Endothelial cell (in vitro differentiated cells): ENCODE results near the gene PAFAH1B2. TPM values are rescaled to one million over a fixed set of nuclear protein-coding genes. Genes with fewer than 3 reads are reported as not detected.

Experiments
- DNase-seq: peaks from one replicate; pipeline ENCODE4 v3.0.0; 2021; ENCODE audit warnings: low spot score
- H3K27ac Mint-ChIP-seq: one replicate; pipeline ENCODE4 v1.8.0; 2021; ENCODE audit warnings: mixed read lengths, inconsistent platforms; ENCODE audit not compliant: unreplicated experiment
- H3K27me3 Mint-ChIP-seq: one replicate; pipeline ENCODE4 v1.8.0; 2021; ENCODE audit warnings: mild to moderate bottlenecking, moderate library complexity, mixed read lengths, inconsistent platforms; ENCODE audit not compliant: unreplicated experiment
- H3K36me3 Mint-ChIP-seq: one replicate; pipeline ENCODE4 v1.8.0; 2021; ENCODE audit warnings: mild to moderate bottlenecking, low read depth, mixed read lengths, inconsistent platforms; ENCODE audit not compliant: unreplicated experiment
- H3K4me1 Mint-ChIP-seq: one replicate; pipeline ENCODE4 v1.8.0; 2021; ENCODE audit warnings: mild to moderate bottlenecking, mixed read lengths, inconsistent platforms; ENCODE audit not compliant: unreplicated experiment
- H3K4me3 Mint-ChIP-seq: one replicate; pipeline ENCODE4 v1.8.0; 2021; ENCODE audit warnings: mild to moderate bottlenecking, mixed read lengths, inconsistent platforms; ENCODE audit not compliant: unreplicated experiment
- H3K9me3 Mint-ChIP-seq: one replicate; pipeline ENCODE4 v1.8.0; 2021; ENCODE audit warnings: mixed read lengths, inconsistent platforms; ENCODE audit not compliant: unreplicated experiment
- CTCF ChIP-seq: fragments of 200-600 bp; sonication (generic); IDR thresholded peaks from one replicate; pipeline ENCODE4 v1.5.0; 2021; ENCODE audit warnings: antibody characterized with exemption; ENCODE audit not compliant: unreplicated experiment
- total RNA-seq: library from RNA; stranded (reverse); fragmentation: NEBNext Ultra II Directional; extraction: Animal tissue kit (Norgen Biotek cat#: 25700); gene quantifications from one replicate; pipeline ENCODE4 v1.2.1, GENCODE V29; 2021; ENCODE audit not compliant: unreplicated experiment

The PAFAH1B2 gene
- total RNA-seq, 1 donor from 2014 or later, result 87.4 TPM

- H3K27me3 Mint-ChIP-seq, result peaks cover 13% of the 10 kb centered on the region
- H3K4me3 Mint-ChIP-seq, result peak overlapping the region; percentile 96
- H3K9me3 Mint-ChIP-seq, result no peaks in the 10 kb centered on the region
- peaks cover 24% of the 10 kb centered on the region for H3K4me1 Mint-ChIP-seq
- H3K27ac Mint-ChIP-seq, result peak overlapping the region; percentile 77
- no peak for TF ChIP-seq CTCF
- H3K36me3 Mint-ChIP-seq, result peaks cover 24% of the 10 kb centered on the region
- DNase-seq, result peak; percentile 50
Measured at GRCh38 chr11:117144477-117145392, 648 bp downstream of the PAFAH1B2 start.

GRCh38 chr11:117145393-117145761 lies 1.3 kb downstream of the PAFAH1B2 start:
- Mint-ChIP-seq H3K4me3 (peak overlapping the region; percentile 96), H3K27ac (peak overlapping the region; percentile 77), H3K27me3 (peaks cover 10% of the 10 kb centered on the region), H3K4me1 (peaks cover 24% of the 10 kb centered on the region), H3K9me3 (no peaks in the 10 kb centered on the region), H3K36me3 (peaks cover 24% of the 10 kb centered on the region)
- no peak for TF ChIP-seq CTCF
- peak; percentile 7 for DNase-seq

GRCh38 chr11:117146521-117146920 lies 2.4 kb downstream of the PAFAH1B2 start:
- H3K36me3 Mint-ChIP-seq, result peaks cover 24% of the 10 kb centered on the region
- DNase-seq, result no peak
- H3K27ac Mint-ChIP-seq, result no peak overlapping the region
- no peak for TF ChIP-seq CTCF
- no peak overlapping the region for H3K4me3 Mint-ChIP-seq
- no peaks in the 10 kb centered on the region for H3K9me3 Mint-ChIP-seq
- peaks cover 20% of the 10 kb centered on the region for H3K4me1 Mint-ChIP-seq
- peaks cover 8% of the 10 kb centered on the region for H3K27me3 Mint-ChIP-seq

GRCh38 chr11:117152066-117152465 lies 8.0 kb downstream of the PAFAH1B2 start:
- H3K9me3 Mint-ChIP-seq, result no peaks in the 10 kb centered on the region
- no peak overlapping the region for H3K4me3 Mint-ChIP-seq
- no peak overlapping the region for H3K27ac Mint-ChIP-seq
- no peak for DNase-seq
- no peak for TF ChIP-seq CTCF
- peaks cover 2% of the 10 kb centered on the region for H3K4me1 Mint-ChIP-seq
- peaks cover 6% of the 10 kb centered on the region for H3K36me3 Mint-ChIP-seq
- H3K27me3 Mint-ChIP-seq, result no peaks in the 10 kb centered on the region

- Mint-ChIP-seq H3K4me3 (no peak overlapping the region), H3K27me3 (no peaks in the 10 kb centered on the region), H3K4me1 (no peaks in the 10 kb centered on the region), H3K9me3 (no peaks in the 10 kb centered on the region), H3K36me3 (no peaks in the 10 kb centered on the region), H3K27ac (no peak overlapping the region)
- no peak for DNase-seq
- TF ChIP-seq CTCF, result no peak
Measured at GRCh38 chr11:117154468-117154867, 10.4 kb downstream of the PAFAH1B2 start.
